GM10847 (cell line): ENCODE data around the gene SUMF1.

ENCODE experiments used
- POLR2A ChIP-seq: IDR thresholded peaks from 2 replicates; pipeline ENCODE4 v1.6.1; 2011; ENCODE audit not compliant: insufficient read length; ENCODE audit errors: extremely low read depth

Gene SUMF1

GRCh38 chr3:4417449-4417848, 49.6 kb downstream of the SUMF1 start:
- no peak for TF ChIP-seq POLR2A

GRCh38 chr3:4416961-4417360, 50.1 kb downstream of the SUMF1 start:
- TF ChIP-seq POLR2A: no peak

- TF ChIP-seq POLR2A: no peak
Observed at GRCh38 chr3:4416427-4416945, 50.6 kb downstream of the SUMF1 start.

- TF ChIP-seq POLR2A: no peak
Observed at GRCh38 chr3:4413467-4413866, 53.6 kb downstream of the SUMF1 start.

GRCh38 chr3:4411833-4412232, 55.2 kb downstream of the SUMF1 start:
- no peak for TF ChIP-seq POLR2A

GRCh38 chr3:4411236-4411635, 55.8 kb downstream of the SUMF1 start:
- TF ChIP-seq POLR2A: no peak

GRCh38 chr3:4410606-4411005, 56.5 kb downstream of the SUMF1 start:
- TF ChIP-seq POLR2A: no peak

GRCh38 chr3:4409971-4410573, 57.0 kb downstream of the SUMF1 start:
- TF ChIP-seq POLR2A: no peak

- no peak for TF ChIP-seq POLR2A
Observed at GRCh38 chr3:4409415-4409814, 57.7 kb downstream of the SUMF1 start.

GRCh38 chr3:4408958-4409357, 58.1 kb downstream of the SUMF1 start:
- no peak for TF ChIP-seq POLR2A

- no peak for TF ChIP-seq POLR2A
Observed at GRCh38 chr3:4407941-4408340, 59.1 kb downstream of the SUMF1 start.

GRCh38 chr3:4406746-4407568, 60.1 kb downstream of the SUMF1 start:
- no peak for TF ChIP-seq POLR2A

- TF ChIP-seq POLR2A: no peak
Observed at GRCh38 chr3:4404881-4405280, 62.2 kb downstream of the SUMF1 start.

GRCh38 chr3:4401441-4401840, 65.6 kb downstream of the SUMF1 start:
- TF ChIP-seq POLR2A: no peak

GRCh38 chr3:4399476-4399875, 67.6 kb downstream of the SUMF1 start:
- TF ChIP-seq POLR2A: no peak

GRCh38 chr3:4398941-4399245, 68.2 kb downstream of the SUMF1 start:
- TF ChIP-seq POLR2A: no peak
